IPS-11a (cell line): Measurements from ENCODE around the gene TSC22D3.
"Not testable (repeated sequence)": the region's sequence is repeated elsewhere in the genome, so short reads cannot be mapped to it uniquely, and the experiment has no call there.

Experiments
- H3K4me3 ChIP-seq: one replicate; pipeline ENCODE4 v1.5.1; 2013; ENCODE audit warnings: low read depth, low read length, control low read depth

Gene TSC22D3

GRCh38 chrX:107683124-107683895 is 92.3 kb downstream of the TSC22D3 start:
- no peak overlapping the region for H3K4me3 ChIP-seq

- H3K4me3 ChIP-seq = no peak overlapping the region
These were observed 93.3 kb downstream of the TSC22D3 start for GRCh38 chrX:107682256-107682655.

GRCh38 chrX:107678957-107679740 is 96.4 kb downstream of the TSC22D3 start:
- no peak overlapping the region for H3K4me3 ChIP-seq

- no peak overlapping the region for H3K4me3 ChIP-seq
These were observed 97.7 kb downstream of the TSC22D3 start for GRCh38 chrX:107677909-107678308.

- H3K4me3 ChIP-seq = no peak overlapping the region
These were observed 98.1 kb downstream of the TSC22D3 start for GRCh38 chrX:107677501-107677901.

GRCh38 chrX:107676559-107677378 is 98.8 kb downstream of the TSC22D3 start:
- H3K4me3 ChIP-seq = no peak overlapping the region

GRCh38 chrX:107675823-107676555 is 99.6 kb downstream of the TSC22D3 start:
- no peak overlapping the region for H3K4me3 ChIP-seq

GRCh38 chrX:107675365-107675654 is 100.3 kb downstream of the TSC22D3 start:
- no peak overlapping the region for H3K4me3 ChIP-seq

- H3K4me3 ChIP-seq = no peak overlapping the region
These were observed 100.9 kb downstream of the TSC22D3 start for GRCh38 chrX:107674480-107675364.

- no peak overlapping the region for H3K4me3 ChIP-seq
These were observed 101.6 kb downstream of the TSC22D3 start for GRCh38 chrX:107673933-107674479.

- no peak overlapping the region for H3K4me3 ChIP-seq
These were observed 102.2 kb downstream of the TSC22D3 start for GRCh38 chrX:107673431-107673830.

- H3K4me3 ChIP-seq = no peak overlapping the region
These were observed 102.6 kb downstream of the TSC22D3 start for GRCh38 chrX:107672955-107673378.

GRCh38 chrX:107671256-107671655 is 104.3 kb downstream of the TSC22D3 start:
- not testable (repeated sequence) for H3K4me3 ChIP-seq

GRCh38 chrX:107669885-107670628 is 105.5 kb downstream of the TSC22D3 start:
- no peak overlapping the region for H3K4me3 ChIP-seq

- H3K4me3 ChIP-seq = no peak overlapping the region
These were observed 106.3 kb downstream of the TSC22D3 start for GRCh38 chrX:107669261-107669660.

- H3K4me3 ChIP-seq = not testable (repeated sequence)
These were observed 106.9 kb downstream of the TSC22D3 start for GRCh38 chrX:107668710-107669109.

- H3K4me3 ChIP-seq = no peak overlapping the region
These were observed 108.2 kb downstream of the TSC22D3 start for GRCh38 chrX:107667426-107667825.

- no peak overlapping the region for H3K4me3 ChIP-seq
These were observed 108.7 kb downstream of the TSC22D3 start for GRCh38 chrX:107666931-107667330.
